ENCODE measurements around the gene XIRP1. TPM values are rescaled to one million over a fixed set of nuclear protein-coding genes. Genes with fewer than 3 reads are reported as not detected.
A peak's percentile ranks its signal among the peaks of the same experiment; 100 is the strongest.

Gene XIRP1
- total RNA-seq, 1 donor from 2014 or later = 0.08 TPM

DNA sequence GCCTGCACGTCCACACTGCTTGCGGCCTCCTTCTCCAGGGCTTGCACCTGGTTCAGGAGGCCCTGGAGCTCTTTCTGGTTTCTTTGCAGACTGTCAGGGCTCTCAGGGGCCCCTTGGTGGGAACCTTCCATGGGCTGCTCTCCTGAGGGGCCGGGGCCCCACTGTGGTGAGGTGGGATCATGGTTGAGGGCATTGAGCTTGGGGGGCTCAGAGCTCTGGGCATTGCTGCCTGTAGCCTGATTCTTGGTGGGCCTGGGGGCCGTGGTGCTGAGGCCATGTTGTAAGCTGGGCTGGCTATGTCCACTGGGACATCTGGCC, 7.5 kb downstream of the XIRP1 start:
- Histone ChIP-seq H3K4me3 (ENCODE audit: low read depth, low read length) (no peak overlapping the region), H3K27me3 (ENCODE audit: control insufficient read depth, insufficient read depth, low read length) (no peaks in the 10 kb centered on the region), H3K36me3 (ENCODE audit: control insufficient read depth, insufficient read depth, low read length) (no peaks in the 10 kb centered on the region)
- TF ChIP-seq, protein P1, sequence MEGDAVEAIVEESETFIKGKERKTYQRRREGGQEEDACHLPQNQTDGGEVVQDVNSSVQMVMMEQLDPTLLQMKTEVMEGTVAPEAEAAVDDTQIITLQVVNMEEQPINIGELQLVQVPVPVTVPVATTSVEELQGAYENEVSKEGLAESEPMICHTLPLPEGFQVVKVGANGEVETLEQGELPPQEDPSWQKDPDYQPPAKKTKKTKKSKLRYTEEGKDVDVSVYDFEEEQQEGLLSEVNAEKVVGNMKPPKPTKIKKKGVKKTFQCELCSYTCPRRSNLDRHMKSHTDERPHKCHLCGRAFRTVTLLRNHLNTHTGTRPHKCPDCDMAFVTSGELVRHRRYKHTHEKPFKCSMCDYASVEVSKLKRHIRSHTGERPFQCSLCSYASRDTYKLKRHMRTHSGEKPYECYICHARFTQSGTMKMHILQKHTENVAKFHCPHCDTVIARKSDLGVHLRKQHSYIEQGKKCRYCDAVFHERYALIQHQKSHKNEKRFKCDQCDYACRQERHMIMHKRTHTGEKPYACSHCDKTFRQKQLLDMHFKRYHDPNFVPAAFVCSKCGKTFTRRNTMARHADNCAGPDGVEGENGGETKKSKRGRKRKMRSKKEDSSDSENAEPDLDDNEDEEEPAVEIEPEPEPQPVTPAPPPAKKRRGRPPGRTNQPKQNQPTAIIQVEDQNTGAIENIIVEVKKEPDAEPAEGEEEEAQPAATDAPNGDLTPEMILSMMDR (IDR thresholded peaks at IDR 0.05; ENCODE audit: insufficient read depth, low read length, poor library complexity, severe bottlenecking) = no peak
- DNase-seq (ENCODE audit: low read depth) = no peak

DNA sequence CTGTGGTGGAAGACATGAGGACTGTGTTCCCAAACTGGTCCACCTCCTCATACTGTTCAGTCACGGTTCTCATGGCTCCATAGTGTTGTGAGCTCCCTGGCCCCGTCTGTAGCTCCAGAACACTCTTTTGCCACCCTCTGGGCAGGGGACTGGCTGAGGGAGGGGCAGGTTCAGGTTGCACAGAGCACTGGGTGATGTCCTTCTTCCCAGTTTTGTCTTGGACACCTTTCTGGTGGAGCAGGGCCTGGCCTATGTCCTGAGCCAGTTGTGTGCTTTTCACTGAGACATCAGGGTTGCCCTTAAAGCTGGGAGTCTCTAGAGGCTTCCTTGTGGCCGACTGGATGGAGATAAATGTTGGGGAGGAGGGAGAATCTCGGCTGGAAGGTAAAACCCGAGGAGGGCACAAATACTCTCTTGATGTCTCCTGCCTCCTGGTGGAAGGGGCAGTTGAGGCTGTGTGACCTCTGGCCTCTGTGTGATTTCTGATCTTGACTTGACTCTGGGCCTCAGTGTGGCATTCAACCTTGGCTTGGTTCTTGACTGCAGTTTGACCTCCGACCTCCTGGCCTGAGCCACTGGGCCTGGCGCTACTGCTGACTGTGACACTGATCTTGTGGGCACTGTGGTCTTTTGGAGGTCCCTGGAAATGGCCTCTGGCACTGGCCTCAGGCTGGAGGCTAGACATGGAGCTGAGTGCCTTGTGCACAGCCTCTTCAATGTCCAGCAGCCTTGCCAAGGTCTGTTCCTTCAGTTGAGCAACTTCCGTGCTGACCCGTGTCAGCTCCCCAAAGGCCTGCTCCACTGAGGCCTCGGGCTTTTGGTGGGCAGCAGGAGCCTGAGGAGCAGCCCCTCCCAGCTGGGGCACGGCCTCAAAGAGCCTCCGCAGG, 8.1 kb downstream of the XIRP1 start:
- TF ChIP-seq, protein P1 (IDR thresholded peaks at IDR 0.05; ENCODE audit: insufficient read depth, low read length, poor library complexity, severe bottlenecking) = no peak
- no peak overlapping the region for H3K4me3 ChIP-seq (ENCODE audit: low read depth, low read length)
- H3K27me3 ChIP-seq (ENCODE audit: control insufficient read depth, insufficient read depth, low read length) = no peaks in the 10 kb centered on the region
- DNase-seq (ENCODE audit: low read depth) = no peak
- no peaks in the 10 kb centered on the region for H3K36me3 ChIP-seq (ENCODE audit: control insufficient read depth, insufficient read depth, low read length)

DNA sequence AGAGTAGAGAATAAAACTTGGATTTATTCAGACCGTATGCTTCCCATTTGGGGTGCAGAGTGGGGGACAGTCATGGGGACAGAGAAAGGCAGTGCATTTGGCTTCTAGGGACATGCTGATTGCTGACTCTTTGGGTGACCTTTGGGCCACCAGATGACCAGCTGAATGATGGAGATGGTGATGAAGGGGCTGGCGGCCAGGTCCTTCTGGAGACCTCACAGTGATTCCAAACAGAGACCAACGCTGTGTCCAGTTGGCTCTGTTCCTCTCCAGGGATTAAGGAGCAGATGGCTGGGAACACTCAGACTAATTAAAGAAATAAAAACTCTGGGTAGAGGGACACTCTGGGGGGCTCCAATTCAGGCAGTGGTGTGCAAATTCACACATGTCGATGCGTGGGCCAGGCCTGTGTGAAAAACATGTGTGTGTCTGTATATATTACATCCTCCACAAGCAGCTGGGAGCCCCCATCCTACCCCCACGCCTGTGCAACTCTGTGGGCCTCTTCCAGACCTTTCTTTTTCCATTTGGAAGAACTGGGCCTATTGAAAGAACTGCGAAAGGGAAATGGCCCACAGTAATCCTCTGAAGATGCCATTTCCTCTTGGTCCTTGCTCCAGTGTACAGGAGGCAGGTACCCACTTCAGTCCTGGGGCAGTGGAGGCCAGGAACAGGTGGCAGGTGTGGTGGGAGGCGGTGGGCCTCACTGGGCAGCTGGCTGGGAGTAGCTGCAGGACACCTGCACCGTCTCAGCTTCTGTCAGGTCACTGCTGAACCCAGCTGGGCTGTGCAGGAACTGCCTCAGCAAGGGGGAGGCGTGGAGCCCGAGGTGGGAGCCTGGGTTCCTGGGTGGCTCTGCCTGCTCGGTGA, 8.9 kb downstream of the XIRP1 start:
- Histone ChIP-seq H3K27me3 (ENCODE audit: control insufficient read depth, insufficient read depth, low read length) (no peaks in the 10 kb centered on the region), H3K4me3 (ENCODE audit: low read depth, low read length) (no peak overlapping the region), H3K36me3 (ENCODE audit: control insufficient read depth, insufficient read depth, low read length) (no peaks in the 10 kb centered on the region)
- no peak for DNase-seq (ENCODE audit: low read depth)
- TF ChIP-seq, protein P1 (IDR thresholded peaks at IDR 0.05; ENCODE audit: insufficient read depth, low read length, poor library complexity, severe bottlenecking) = no peak

DNA sequence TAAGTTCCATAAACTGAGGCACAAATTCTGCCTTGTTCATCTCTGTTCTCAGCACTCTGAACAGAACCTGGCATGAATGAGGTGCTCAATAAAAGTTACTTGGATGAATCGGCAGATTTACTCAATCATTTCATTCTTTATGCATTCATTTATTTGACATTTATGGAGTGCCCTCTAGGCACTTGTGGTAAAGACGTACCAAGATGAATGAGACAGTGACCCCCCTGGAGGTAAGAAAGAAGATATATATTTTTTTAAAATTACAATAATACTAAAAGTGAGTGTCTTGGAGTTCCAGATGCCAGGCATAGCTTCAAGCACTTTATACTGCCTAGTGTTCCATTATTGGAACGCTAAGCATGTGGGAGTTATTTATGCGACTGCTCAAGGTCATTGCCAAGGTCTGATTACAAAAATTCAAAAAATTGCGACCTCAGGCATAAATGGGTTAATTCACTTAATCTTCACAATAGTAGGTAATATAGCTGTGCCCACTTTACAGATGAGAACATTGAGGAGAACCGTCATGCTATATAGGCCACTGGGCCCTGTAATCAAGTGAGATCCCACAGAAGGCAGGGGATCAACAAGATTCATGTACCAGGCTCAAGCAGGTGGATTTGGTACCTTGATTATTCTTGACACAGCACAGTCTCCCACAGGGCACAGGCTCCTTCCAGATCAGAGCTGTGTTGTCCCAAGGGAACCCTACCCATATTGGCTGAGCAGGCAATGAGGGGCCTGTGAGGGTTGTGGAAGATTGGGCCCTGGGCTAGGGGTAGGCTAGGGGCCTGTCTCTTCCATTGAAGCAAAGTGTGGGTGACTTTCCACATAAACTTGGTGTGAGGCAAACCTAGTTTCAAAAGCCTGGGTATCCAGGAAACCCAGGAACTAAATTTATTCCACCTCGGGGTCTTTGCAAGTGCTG, 10.7 kb downstream of the XIRP1 start:
- no peaks in the 10 kb centered on the region for H3K36me3 ChIP-seq (ENCODE audit: control insufficient read depth, insufficient read depth, low read length)
- TF ChIP-seq, protein P1 (IDR thresholded peaks at IDR 0.05; ENCODE audit: insufficient read depth, low read length, poor library complexity, severe bottlenecking) = no peak
- H3K4me3 ChIP-seq (ENCODE audit: low read depth, low read length) = no peak overlapping the region
- no peak for DNase-seq (ENCODE audit: low read depth)
- H3K27me3 ChIP-seq (ENCODE audit: control insufficient read depth, insufficient read depth, low read length) = no peaks in the 10 kb centered on the region

DNA sequence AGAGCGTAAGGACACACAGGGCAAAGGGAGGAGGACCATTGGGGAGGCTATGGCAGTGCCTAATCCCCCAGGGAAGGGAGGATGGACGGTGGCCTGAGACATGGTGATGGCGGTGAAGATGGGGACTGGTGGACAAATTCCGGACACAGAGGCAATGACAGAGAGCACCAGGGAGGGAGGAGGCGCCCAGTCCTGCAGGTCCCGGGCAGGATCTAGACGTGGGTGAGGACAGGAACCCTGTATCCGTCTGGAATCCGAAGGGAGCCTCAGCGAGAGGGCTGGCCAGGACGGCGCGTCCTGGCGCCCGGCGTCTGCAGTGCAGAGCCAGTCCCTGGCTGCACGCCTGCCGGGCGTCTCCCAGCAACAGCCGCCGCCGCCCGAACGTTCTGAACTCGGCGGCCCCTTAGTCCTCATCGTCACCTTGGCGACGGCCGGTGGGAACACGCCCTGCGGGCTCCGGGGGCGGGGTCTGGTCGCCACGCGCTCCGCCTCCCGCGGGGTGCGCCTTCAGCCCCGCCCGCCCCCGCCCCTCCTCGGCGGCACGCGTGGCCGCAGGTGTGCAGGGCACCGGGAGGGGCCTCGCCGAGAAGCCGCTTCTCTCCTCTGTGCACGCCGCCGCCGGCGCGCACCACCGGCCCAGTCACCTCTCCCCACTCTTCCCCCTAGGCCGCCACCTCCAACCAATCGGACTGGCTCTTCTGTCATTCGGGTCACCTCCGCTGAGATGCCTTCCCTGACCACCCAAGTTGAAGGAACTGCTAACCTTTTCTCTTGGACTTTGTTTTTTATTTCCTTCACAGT, 11.6 kb downstream of the XIRP1 start:
- DNase-seq (ENCODE audit: low read depth) = peak; percentile 34
- Histone ChIP-seq H3K36me3 (ENCODE audit: control insufficient read depth, insufficient read depth, low read length) (no peaks in the 10 kb centered on the region), H3K27me3 (ENCODE audit: control insufficient read depth, insufficient read depth, low read length) (no peaks in the 10 kb centered on the region), H3K4me3 (ENCODE audit: low read depth, low read length) (peak overlapping the region; percentile 40)
- TF ChIP-seq, protein P1 (IDR thresholded peaks at IDR 0.05; ENCODE audit: insufficient read depth, low read length, poor library complexity, severe bottlenecking) = no peak

Measured in kidney epithelial cell (primary cell).